ENCODE results near the gene TEAD1.
"Not testable (repeated sequence)": the region's sequence is repeated elsewhere in the genome, so short reads cannot be mapped to it uniquely, and the experiment has no call there.

Gene TEAD1

DNA sequence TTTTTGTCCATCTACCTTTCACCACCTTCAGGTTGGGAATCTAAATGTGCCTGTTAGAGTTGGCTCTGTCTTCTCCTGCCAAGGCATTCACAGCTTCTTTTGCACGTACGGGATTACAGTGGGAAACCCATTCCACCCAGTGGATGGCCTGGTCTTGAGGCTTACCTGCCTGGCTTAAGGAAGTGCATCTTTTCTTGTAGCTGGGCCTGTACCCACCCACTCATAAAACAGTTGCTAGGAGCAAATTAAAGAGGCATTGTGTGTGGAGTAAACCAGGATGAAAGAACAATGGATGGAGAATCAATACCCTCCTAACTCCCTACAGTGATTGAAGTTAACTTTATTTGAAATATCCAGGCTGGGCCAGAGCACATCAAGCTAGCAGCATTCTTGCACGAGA lies 71.6 kb downstream of the TEAD1 start:
- DNase-seq = no peak

DNA sequence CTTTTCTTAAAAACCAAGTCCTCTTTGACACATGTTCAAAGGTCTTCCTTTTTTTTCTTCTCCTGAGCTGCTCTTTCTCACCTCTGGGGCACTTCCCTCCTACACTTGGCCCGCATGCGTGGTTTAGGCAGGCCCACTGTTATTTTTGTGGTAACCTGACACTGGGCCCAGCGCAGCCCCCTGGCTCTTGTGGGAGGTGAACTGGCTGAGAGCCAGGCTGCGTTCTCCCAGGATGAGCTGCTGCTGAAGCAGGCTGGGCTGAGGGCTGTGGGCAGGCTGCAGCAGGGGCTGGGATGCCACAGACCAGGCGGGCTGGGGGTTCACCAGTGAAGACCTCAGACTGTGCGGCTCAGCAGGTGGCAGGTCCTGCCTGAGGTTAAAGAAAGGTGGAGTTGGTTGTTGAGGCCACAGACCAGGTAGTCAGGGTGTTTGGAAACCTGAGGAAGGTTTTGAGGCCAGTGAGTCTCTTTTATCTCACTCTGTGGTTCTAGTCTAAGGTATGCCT lies 72.4 kb downstream of the TEAD1 start:
- DNase-seq = no peak

DNA sequence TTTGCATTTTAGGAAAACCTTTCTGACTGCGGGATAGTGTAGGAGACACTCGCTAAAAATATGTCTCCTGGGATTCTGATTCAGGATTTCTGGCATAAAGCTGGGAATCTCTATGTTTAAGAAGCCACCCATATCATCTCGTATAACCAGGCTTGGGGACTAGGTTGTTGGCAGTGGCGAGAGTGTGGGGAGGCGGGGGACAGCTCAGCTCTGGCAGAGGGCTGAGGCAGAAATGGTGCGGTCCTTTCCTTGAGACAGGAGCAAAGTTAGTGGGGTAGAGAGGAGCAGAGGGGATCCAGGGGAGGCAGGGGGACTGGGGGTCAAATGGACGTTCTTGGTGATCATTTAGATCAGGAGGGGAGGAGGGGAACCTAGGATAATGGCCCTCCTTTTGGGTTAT lies 74.3 kb downstream of the TEAD1 start:
- DNase-seq = no peak

DNA sequence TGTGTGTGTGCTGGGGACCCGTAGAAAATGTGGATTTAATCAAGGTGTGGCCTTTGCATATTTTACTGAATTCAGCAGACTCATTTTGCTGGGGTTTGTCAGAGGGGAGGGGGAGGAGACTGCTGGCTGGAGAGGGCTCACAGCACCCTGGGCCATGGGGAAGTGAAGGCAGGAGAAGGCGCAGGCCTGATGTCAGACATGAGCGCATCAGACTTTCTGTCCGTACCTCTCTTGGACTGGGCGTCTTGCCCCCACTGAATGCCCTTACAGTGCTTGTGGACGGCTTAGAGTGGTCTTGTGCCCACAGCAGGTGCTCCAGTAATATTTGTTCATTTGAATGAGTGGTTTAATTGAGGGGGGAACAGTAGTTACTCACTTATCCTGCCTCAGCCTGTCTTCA lies 75.2 kb downstream of the TEAD1 start:
- DNase-seq = no peak

GRCh38 chr11:12750181-12750580 lies 76.0 kb downstream of the TEAD1 start:
- DNase-seq = no peak

GRCh38 chr11:12752868-12753524 lies 78.8 kb downstream of the TEAD1 start:
- DNase-seq = no peak

- DNase-seq = no peak
Measured at GRCh38 chr11:12754021-12754420, 79.8 kb downstream of the TEAD1 start.

GRCh38 chr11:12754582-12755234 lies 80.5 kb downstream of the TEAD1 start:
- DNase-seq = no peak

DNA sequence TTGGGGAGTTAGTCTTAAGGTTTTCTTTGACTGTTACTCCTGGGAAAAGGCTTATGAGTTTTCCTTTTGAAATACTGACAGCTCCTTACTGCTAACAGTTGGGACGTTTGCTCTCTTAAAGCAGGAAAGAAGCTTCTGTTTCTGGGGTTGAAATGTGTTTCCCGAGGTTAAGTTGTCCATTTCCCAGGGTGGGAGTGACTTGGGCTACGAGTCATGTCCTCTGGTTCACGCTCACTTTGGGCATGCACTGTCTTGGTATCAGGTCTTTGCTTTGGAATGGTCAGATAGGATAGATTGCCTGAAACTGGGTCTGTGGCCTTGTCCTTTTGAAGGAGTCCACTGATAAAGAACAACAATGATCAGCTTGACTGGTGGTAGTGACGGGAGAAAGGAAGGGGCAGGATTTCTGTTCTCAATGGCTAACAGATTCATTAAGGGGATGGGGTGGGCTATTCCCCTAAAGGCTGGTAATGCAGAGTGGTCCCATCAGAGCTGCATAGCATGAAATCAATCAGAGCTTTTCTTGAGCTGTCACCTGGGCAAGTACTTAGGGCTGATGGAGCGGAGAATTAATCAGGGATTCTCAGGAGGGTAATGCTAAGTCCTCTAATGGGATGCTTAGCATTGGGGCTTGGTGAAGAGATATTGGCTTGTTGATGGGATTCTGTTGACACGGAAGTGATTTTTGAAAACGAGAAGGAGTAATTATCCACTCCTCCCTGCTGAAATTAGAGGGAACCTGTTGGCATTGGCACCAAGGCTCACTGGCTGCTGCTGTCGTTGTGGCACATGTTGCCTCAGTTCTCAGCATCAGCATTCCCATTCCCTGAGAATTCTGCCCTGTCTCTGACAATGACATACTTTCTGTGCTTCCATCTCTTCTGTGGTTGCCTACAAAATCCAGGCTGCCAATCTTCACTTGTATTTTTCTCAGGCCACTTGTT lies 81.6 kb downstream of the TEAD1 start:
- no peak for DNase-seq

- no peak for DNase-seq
Measured at GRCh38 chr11:12756454-12756806, 82.2 kb downstream of the TEAD1 start.

GRCh38 chr11:12756867-12757266 lies 82.6 kb downstream of the TEAD1 start:
- DNase-seq = no peak

DNA sequence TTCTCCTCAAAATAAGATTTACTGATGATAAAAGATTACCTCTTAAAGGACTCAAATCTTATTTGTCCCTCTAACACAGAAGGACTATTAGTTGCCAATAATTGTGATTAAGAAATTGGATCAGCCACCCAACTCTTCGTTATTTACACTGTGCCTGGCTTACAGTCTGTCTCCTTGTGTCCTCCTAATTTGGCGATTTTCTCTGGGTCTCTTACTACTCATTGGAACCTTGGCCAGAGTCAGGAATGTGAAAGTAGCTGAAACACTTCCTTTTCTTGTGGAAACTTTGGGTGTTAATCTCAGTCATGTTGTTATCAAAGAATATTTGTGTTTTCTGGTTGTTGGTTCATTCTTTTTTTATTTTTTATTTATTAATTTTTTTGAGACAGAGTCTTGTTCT lies 83.2 kb downstream of the TEAD1 start:
- no peak for DNase-seq

DNA sequence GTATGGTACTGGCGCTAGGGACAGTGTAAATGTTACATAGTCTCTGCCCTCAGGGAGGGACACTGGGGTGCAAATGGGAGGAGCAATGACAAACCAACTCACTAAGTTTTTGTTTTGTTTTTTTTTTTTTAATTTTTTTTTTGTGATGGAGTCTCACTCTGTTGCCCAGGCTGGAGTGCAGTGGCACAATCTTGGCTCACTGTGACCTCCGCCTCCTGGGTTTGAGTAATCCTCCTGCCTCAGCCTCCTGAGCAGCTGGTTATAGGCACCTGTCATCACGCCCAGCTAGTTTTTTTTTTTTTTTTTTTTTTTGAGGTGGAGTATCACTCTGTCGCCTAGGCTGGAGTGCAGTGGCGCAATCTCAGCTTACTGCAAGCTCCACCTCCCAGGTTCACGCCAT lies 83.9 kb downstream of the TEAD1 start:
- DNase-seq = not testable (repeated sequence)

DNA sequence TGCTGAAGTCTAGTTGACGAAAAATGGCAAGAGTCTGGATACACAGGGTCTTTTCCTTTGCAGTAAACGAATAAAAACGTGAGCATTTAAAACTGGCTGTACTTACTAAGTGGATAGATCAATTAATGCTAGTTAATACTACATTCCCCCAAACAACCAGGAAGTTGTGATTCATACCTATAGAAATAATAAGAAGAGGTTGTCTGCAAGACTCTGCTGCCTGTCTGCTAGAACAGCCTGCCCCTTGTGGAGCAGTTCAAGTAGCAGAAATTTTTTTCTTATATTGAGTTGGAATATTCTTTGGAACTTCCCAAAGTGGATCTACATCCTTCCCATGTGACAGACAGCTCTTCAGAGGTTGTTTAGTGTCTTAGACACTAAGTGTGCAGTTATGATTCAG lies 86.8 kb downstream of the TEAD1 start:
- no peak for DNase-seq

GRCh38 chr11:12762278-12762677 lies 88.1 kb downstream of the TEAD1 start:
- DNase-seq = no peak

DNA sequence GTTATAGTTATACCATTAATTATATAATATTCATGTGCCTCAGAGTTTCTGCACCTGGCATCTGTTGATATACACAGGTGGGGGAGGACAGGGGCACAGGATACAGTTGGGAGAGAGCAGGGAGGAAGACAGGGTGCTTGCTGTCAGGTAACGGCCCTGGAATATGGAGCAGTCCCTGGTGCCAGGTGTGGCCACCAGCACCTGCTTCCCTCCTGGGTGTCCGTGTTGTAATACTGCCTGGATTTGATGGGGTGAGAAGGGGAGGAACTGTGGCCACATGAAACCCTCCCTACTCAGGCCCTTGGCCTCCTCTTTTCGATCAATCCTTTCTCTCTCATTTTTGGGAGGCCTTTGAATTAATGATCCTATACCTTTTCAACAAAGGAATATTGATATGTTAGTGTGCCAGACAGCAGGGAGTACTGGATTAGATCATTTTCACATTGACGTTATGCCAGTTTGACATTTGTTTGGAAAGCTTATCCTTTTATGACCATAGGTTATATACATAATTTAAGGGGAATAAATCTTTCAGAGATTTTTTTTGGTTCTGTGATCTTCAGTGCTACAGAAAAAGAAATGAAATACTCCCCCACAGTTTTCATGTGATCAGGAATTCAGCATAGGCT lies 88.6 kb downstream of the TEAD1 start:
- no peak for DNase-seq

- DNase-seq = no peak
Measured at GRCh38 chr11:12764187-12764914, 90.1 kb downstream of the TEAD1 start.

- DNase-seq = no peak
Measured at GRCh38 chr11:12765428-12765827, 91.2 kb downstream of the TEAD1 start.

DNA sequence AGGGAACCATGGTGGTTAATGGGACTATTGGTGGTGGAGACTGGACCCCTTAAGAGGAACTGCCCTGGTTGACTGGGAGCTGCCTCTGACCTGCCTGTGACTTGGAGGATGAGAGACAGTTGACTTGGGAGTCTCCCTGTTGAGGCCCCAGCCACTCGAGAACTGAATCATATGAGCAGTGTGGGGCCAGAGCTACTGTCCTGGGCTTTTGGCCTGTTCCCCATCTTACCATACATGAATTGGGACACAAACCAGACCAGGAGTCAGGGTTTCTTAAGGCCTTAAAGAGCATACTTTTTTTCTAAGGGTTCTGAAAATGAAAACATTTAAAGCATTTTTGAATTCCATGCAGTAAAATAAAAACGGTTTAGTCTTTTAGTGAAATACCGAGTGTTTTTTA lies 92.8 kb downstream of the TEAD1 start:
- no peak for DNase-seq

GRCh38 chr11:12767577-12767976 lies 93.4 kb downstream of the TEAD1 start:
- DNase-seq = no peak

GRCh38 chr11:12768726-12769673 lies 94.8 kb downstream of the TEAD1 start:
- DNase-seq = no peak
